A673 (cell line): ENCODE data around the gene CABLES2. TPM values are rescaled to one million over a fixed set of nuclear protein-coding genes. Genes with fewer than 3 reads are reported as not detected.

Experiments
- BruUV-seq: library from RNA; stranded (reverse); fragments of 400-500 nt; replicated peaks from 2 replicates; lab custom pipeline; 2021; lab: Mats Ljungman, UMichigan
- CTCF ChIA-PET: fragments of 300-600 bp; sonication (Branson Sonifier 250); formaldehyde crosslinking; loops from one replicate; lab custom pipeline; 2022; ENCODE audit warnings: antibody characterized with exemption; lab: Charles Lee
- POLR2A ChIA-PET: fragments of 300-600 bp; sonication (Branson Sonifier 250); formaldehyde crosslinking; loops from one replicate; lab custom pipeline; 2022; ENCODE audit warnings: antibody characterized with exemption; ENCODE audit not compliant: low non-redundant PET; lab: Charles Lee
- DNase-seq: peaks from one replicate; pipeline ENCODE4 v3.0.0-alpha.2; 2015; ENCODE audit warnings: low spot score
- H3K27ac ChIP-seq: fragments of 200-600 bp; sonication (generic); 2 replicates; pipeline ENCODE4 v1.5.1; 2016; ENCODE audit warnings: mixed run types, low read depth, mild to moderate bottlenecking, mixed read lengths, antibody characterized with exemption, low read length; ENCODE audit not compliant: poor library complexity, severe bottlenecking
- H3K27me3 ChIP-seq: fragments of 200-600 bp; sonication (generic); replicated peaks from 2 replicates; pipeline ENCODE4 v1.6.1; 2017; ENCODE audit warnings: mixed run types, low read depth, mild to moderate bottlenecking, mixed read lengths, antibody characterized with exemption, low read length; ENCODE audit not compliant: insufficient read depth, poor library complexity
- H3K36me3 ChIP-seq: fragments of 200-600 bp; sonication (generic); 2 replicates; pipeline ENCODE4 v1.6.1; 2016; ENCODE audit warnings: mixed run types, mild to moderate bottlenecking, mixed read lengths, antibody characterized with exemption, low read length; ENCODE audit not compliant: insufficient read depth, poor library complexity, severe bottlenecking
- H3K4me1 ChIP-seq: fragments of 200-600 bp; sonication (generic); 2 replicates; pipeline ENCODE4 v1.6.1; 2017; ENCODE audit warnings: mixed run types, mild to moderate bottlenecking, mixed read lengths, antibody characterized with exemption, low read length; ENCODE audit not compliant: insufficient read depth, poor library complexity, severe bottlenecking
- H3K4me3 ChIP-seq: fragments of 200-600 bp; sonication (generic); 2 replicates; pipeline ENCODE4 v1.5.1; 2016; ENCODE audit warnings: low read depth, mixed run types, mild to moderate bottlenecking, mixed read lengths, low read length; ENCODE audit not compliant: poor library complexity, severe bottlenecking
- H3K9me3 ChIP-seq: fragments of 200-600 bp; sonication (generic); 2 replicates; pipeline ENCODE4 v1.6.1; 2016; ENCODE audit warnings: mixed run types, low read depth, mild to moderate bottlenecking, mixed read lengths, antibody characterized with exemption, low read length; ENCODE audit not compliant: poor library complexity, severe bottlenecking
- CTCF ChIP-seq: fragments of 300-800, 200-600 bp; sonication (generic); conservative IDR thresholded peaks from 2 replicates; pipeline ENCODE4 v1.5.1; 2017; ENCODE audit warnings: low read depth, mild to moderate bottlenecking, antibody characterized with exemption, low read length, moderate library complexity, mixed read lengths
- EZH2 ChIP-seq: fragments of 200-600 bp; sonication (generic); IDR thresholded peaks from 2 replicates; pipeline ENCODE4 v1.6.1; 2017; ENCODE audit warnings: borderline replicate concordance, low read depth, mild to moderate bottlenecking, mixed read lengths, antibody characterized with exemption, low read length; ENCODE audit not compliant: poor library complexity, severe bottlenecking
- intact Hi-C: fragments of 100-400 bp; cut with micrococcal nuclease; formaldehyde crosslinking; loops from one replicate; pipeline ENCODE4 v1.10.0; 2022; ENCODE audit not compliant: unreplicated experiment
- total RNA-seq: library from RNA; stranded (reverse); gene quantifications from 2 replicates; pipeline ENCODE4 v1.2.3, GENCODE V29; 2021

Gene CABLES2
- total RNA-seq, 1 experiment from 2014 or later: 11.8 TPM

- H3K36me3 ChIP-seq: no peaks in the 10 kb centered on the region
- H3K27me3 ChIP-seq: no peaks in the 10 kb centered on the region
- no peaks in the 10 kb centered on the region for H3K4me1 ChIP-seq
- CTCF ChIA-PET: no interaction called here
- BruUV-seq: no TSS peak
- TF ChIP-seq EZH2: no peak
- intact Hi-C loops: no loop called here
- no peaks in the 10 kb centered on the region for H3K9me3 ChIP-seq
- DNase-seq: no peak
- POLR2A ChIA-PET: no interaction called here
- H3K4me3 ChIP-seq: no peak overlapping the region
- no peak overlapping the region for H3K27ac ChIP-seq
Measured at GRCh38 chr20:62355516-62355877, 51.6 kb downstream of the CABLES2 start.

GRCh38 chr20:62354811-62355341, 52.2 kb downstream of the CABLES2 start:
- TF ChIP-seq EZH2 (no peak), CTCF (no peak)
- Histone ChIP-seq H3K27ac (no peak overlapping the region), H3K4me1 (no peaks in the 10 kb centered on the region), H3K4me3 (no peak overlapping the region), H3K27me3 (no peaks in the 10 kb centered on the region), H3K36me3 (no peaks in the 10 kb centered on the region), H3K9me3 (no peaks in the 10 kb centered on the region)
- no TSS peak for BruUV-seq
- CTCF ChIA-PET: no interaction called here
- POLR2A ChIA-PET: no interaction called here
- intact Hi-C loops: no loop called here
- DNase-seq: no peak

GRCh38 chr20:62354031-62354808, 52.9 kb downstream of the CABLES2 start:
- no peak overlapping the region for H3K27ac ChIP-seq
- intact Hi-C loops: no loop called here
- ChIA-PET POLR2A (no interaction called here), CTCF (no interaction called here)
- no peak for DNase-seq
- no peaks in the 10 kb centered on the region for H3K27me3 ChIP-seq
- H3K4me3 ChIP-seq: no peak overlapping the region
- H3K4me1 ChIP-seq: no peaks in the 10 kb centered on the region
- H3K9me3 ChIP-seq: no peaks in the 10 kb centered on the region
- no TSS peak for BruUV-seq
- H3K36me3 ChIP-seq: no peaks in the 10 kb centered on the region
- no peak for TF ChIP-seq CTCF
